Sigmoid colon (tissue), 4 donors: ENCODE results near the gene ARHGEF28.

Experiments
- CTCF ChIP-seq, 4 experiments: fragments of 450-650 bp in 3 of 4; fragments of 200-600 bp in 1 of 4; IDR thresholded peaks; one replicate each; pipeline ENCODE4 v1.5.1; 2016 to 2019; ENCODE audit warnings: antibody characterized with exemption in 4 of 4, mild to moderate bottlenecking in 3 of 4, moderate library complexity in 2 of 4
- EP300 ChIP-seq, 4 donors: sonication (generic); formaldehyde crosslinking; IDR thresholded peaks; one replicate each; pipeline ENCODE4 v1.6.1; 2017; ENCODE audit warnings: antibody characterized with exemption in 4 of 4

- TF ChIP-seq EP300 (IDR thresholded peaks at IDR 0.05) = no peak
- no peak for TF ChIP-seq CTCF (IDR thresholded peaks at IDR 0.05)
Measured at GRCh38 chr5:73960023-73960422, 334.0 kb downstream of the ARHGEF28 start.
